GM19395 (cell line): ENCODE data around the gene UROD.

ENCODE experiments used
- ATAC-seq: cut with Tn5 transposase; IDR thresholded peaks from one replicate; pipeline ENCODE4 v1.9.1; 2021; ENCODE audit warnings: mild to moderate bottlenecking, moderate library complexity; ENCODE audit not compliant: unreplicated experiment

The UROD gene

GRCh38 chr1:45008076-45008475 lies 4.0 kb upstream of the UROD start:
- ATAC-seq, result no peak

- ATAC-seq, result no peak
Measured at GRCh38 chr1:45008516-45008915, 3.5 kb upstream of the UROD start.

DNA sequence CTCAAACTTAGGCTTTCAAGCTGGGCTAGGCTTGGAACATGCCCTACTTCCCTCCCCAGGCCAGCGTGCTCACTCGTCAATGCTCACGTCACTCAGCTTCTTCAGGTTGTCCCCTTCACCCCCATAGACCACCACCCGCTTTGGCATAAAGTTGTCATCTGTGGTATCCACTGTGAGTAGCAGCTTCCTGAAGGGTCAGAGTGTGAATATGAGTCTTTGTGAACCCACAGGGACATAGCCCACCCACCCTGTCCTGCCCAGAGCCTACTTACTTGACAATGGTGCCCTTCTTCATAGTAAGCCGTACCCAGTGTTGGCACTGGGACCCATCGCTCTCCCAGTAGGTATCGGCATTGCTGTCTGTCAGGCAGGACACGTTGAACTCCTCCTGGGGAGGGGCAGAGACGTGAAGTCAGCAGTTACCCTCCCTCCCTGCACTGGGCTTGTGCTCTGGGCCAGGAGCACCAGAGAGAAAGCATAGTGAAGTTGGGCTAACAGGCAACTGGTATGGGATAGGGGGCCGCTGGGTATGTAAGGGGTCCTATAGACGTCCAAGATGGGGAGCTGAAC lies 2.7 kb upstream of the UROD start:
- no peak for ATAC-seq

DNA sequence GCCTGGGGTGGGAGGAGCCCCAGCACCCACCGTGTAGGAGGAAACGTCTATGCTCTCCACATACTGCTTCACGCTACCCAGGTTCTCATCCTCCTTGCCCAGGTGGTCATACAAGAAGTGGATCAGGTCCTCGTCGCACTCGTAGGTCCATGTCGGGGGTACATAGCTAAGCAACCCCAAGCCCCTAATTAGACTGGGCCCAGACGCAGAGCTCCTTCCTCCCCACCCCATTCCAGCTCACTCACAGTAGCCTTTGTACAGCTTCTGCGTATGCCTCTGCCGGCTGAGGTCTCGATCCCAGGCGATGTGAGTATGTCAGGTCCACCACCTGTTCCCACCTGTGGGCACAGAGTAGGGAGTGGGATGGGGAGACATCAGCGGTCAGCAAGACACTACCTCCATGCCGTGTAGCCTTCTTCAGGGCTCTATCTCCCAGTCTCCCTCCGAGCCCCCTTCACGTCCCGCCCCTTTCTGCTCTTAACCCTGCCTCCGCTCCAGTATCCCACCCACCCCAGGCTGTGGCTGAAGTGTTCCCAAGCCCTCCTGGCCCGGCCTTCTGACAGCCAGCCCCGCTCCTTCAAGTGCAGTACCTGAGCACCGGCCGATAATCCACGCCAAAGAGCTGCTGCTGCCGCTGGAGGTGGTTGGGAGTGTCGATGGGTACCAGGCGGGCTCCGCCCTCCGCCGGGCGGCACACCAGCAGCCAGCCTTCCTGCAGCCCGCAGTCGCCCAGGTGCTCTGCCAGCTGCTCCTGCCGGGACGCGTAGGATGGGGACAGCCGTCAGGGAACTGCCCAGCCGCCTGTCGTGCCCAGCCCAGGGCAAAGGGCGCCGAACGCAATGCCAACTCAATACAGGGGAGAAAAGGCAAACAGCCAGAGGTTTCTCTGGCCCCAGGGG lies 1.8 kb upstream of the UROD start:
- ATAC-seq, result no peak

GRCh38 chr1:45010855-45011811 lies 921 bp upstream of the UROD start, which contains the start of gene HECTD3:
Gene HECTD3, minus strand, starts transcription at chr1:45011324. Its CDS starts 67 bp downstream, at chr1:45011257.
- ATAC-seq, result peak; percentile 68

- no peak for ATAC-seq
Measured at GRCh38 chr1:45012639-45013278, 705 bp downstream of the UROD start.

DNA sequence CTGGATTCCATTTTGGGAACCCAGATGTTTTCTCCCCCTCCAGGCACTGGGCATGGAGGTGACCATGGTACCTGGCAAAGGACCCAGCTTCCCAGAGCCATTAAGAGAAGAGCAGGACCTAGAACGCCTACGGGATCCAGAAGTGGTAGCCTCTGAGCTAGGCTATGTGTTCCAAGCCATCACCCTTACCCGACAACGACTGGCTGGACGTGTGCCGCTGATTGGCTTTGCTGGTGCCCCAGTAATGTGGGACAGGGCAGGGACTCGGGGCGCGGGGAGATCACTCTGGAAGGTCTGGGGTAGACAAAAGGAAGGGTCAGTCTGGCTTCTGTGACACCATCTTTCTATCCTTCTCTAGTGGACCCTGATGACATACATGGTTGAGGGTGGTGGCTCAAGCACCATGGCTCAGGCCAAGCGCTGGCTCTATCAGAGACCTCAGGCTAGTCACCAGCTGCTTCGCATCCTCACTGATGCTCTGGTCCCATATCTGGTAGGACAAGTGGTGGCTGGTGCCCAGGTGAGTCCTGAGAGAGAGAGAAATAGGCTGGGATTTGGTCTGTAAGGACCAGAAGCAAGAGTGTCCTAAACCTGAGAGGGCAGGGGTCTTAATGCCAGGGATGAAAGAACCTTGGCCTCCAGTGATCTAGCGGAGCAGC lies 1.6 kb downstream of the UROD start:
- no peak for ATAC-seq

DNA sequence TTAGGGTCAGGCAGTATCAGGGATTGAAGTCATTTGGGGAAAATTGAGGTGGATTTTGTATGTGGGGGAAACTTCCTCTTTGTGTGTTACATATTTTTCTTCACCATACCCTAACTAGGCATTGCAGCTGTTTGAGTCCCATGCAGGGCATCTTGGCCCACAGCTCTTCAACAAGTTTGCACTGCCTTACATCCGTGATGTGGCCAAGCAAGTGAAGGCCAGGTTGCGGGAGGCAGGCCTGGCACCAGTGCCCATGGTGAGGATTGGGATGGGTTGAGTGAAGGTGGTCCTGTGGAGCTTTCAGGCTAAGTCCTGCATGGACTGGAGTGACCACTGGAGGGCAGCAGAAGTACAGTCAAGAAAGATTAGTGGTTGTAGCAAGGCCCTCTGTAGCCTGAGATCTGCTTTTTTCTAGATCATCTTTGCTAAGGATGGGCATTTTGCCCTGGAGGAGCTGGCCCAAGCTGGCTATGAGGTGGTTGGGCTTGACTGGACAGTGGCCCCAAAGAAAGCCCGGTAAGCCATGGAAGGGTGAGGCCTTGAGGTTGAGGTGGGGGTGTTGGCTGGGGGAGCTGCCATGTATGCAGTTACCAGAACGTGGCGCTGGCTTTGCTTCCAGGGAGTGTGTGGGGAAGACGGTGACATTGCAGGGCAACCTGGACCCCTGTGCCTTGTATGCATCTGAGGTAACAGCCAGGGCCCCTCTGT lies 2.4 kb downstream of the UROD start:
- ATAC-seq, result no peak

DNA sequence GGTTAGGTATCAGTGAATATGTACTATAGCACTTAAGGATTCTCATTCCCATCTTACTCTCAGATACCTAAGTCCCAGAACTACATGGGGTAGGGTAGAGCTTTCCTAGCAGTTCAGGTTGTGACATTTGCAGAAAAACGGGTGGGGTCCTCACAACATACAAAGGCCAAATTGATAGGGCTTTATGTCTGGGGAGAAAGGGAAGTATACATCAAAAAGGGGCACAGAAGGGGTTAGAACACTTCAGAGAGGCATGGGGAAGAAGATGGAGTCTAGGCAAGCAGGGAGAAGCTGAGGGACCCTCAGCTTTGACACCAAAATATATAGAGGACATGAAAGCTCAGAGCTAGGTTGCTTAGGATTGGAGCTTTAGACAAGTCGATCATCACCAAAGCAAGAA lies 3.6 kb downstream of the UROD start:
- ATAC-seq, result no peak

GRCh38 chr1:45016090-45016697 lies 4.1 kb downstream of the UROD start:
- no peak for ATAC-seq

GRCh38 chr1:45016767-45017166 lies 4.7 kb downstream of the UROD start:
- no peak for ATAC-seq

DNA sequence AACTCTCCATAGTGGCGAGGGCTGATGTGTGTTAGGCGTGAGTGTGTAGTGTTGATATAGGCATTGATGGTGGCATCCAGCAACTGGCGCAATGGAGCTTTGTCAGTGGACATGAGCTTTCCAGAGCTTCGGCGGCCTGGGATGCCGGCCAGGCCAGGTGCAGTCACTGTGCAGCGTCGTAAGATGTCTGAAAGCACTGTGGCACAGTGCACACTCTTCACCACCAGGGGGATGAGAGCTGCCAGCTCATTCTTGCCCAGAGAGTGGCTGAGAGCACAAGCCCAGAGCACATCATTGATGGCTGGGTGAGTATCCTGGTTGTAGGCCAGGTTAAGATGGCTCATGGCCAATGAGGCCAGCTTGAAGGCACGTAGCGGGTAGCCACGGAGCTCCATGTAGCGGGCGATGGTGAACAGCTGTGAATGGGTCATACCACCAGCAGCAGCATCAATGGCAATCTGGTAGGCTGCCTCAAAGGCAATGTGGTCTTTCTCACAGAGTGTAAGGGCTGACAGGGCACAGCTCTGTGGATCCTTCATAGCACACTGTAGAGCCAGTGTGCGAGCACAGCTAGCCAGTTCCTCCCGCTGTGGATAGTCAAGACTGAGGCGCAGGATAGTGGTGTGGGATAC lies 6.7 kb downstream of the UROD start:
- no peak for ATAC-seq

DNA sequence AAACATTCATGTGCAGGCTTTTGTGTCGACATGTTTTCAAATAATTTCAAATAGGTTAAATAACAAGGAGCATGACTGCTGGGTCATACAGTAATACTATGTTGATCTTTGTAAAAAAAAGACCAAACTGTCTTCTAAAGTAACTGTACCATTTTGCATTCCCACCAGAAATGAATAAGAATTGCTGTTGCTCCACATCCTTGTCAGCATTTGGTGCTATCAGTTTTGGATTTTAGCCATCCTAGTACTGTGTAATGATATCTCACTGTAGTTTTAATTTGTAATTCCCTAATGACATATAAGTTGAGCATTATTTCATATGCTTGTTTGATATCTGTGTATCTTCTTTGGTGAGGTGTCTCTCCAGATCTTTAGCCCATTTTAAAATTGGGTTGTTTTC lies 11.6 kb downstream of the UROD start:
- ATAC-seq, result no peak

GRCh38 chr1:45026446-45026845 lies 14.4 kb downstream of the UROD start:
- no peak for ATAC-seq

- no peak for ATAC-seq
Measured at GRCh38 chr1:45032837-45033236, 20.8 kb downstream of the UROD start.

DNA sequence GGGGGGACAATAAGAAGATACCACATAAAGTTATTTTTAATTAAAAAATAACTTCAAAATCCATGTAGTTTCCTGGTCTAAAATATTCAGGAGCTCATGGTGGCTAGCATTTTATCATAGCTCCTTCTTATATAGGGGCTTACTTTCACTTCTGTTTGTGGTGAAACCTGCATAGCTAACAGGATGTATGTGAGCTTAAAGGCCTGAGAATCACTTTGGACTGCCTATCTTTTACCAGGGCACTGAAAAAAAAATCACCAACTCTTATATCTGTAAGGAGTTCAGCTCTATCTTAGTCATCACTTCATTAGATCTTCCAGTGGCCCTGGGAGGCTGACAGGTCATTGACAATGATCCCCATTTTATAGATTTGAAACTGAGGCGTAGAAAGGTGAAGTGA lies 21.3 kb downstream of the UROD start:
- ATAC-seq, result no peak

DNA sequence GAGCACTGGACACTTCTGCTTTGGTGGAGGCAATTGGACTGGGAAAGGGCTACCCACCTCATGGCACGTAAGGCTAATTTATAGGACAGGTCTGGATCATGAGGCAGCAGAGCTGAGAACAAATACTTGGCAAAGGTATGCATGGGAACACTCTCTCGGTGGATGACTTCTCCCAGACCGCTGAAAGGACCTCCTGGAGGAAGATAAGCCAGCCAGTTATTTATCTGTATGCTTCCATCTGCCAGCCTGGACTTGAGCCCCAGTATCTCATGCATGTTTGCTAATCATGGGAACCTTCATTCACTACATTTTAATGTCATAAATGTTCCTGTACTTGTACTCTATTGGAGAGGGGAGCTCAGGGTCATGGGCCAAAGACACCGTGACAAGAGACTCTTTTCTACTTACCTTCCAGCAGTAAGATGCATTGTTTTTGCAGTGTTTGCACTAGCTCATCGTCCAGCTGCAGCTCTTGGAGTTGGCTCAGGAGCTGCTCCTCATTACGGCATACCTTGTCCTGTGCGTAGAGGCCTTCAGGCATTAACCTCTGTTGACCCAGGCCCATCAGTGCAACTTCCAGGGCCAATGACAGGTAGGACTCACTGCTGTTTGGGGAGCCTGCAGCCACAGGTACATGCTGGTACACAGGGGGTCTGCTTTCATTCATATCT lies 23.7 kb downstream of the UROD start:
- no peak for ATAC-seq

DNA sequence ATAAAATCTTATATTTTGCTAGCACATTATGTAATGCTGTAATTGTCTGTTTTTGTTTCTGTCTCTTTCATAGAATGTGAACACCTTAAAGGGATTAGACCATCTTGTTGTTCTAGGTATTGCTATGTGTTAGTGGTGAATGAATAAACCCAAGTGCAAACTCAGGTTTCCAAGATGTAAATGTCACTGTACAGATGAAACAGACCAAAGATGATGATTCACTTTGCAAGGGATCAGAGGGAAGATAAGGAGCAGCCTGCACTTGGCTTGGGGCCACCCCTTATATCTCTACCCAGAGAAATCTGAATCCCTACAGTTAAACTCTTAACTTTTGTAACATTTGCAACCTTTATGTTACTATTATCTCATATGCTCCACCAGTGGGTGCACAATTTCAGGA lies 25.4 kb downstream of the UROD start:
- ATAC-seq, result no peak
